ENCODE results near the gene TCEAL3. TPM values are rescaled to one million over a fixed set of nuclear protein-coding genes. Genes with fewer than 3 reads are reported as not detected.

The TCEAL3 gene
- total RNA-seq, 4 donors from 2014 or later: 108 to 218 (median 150) TPM

DNA sequence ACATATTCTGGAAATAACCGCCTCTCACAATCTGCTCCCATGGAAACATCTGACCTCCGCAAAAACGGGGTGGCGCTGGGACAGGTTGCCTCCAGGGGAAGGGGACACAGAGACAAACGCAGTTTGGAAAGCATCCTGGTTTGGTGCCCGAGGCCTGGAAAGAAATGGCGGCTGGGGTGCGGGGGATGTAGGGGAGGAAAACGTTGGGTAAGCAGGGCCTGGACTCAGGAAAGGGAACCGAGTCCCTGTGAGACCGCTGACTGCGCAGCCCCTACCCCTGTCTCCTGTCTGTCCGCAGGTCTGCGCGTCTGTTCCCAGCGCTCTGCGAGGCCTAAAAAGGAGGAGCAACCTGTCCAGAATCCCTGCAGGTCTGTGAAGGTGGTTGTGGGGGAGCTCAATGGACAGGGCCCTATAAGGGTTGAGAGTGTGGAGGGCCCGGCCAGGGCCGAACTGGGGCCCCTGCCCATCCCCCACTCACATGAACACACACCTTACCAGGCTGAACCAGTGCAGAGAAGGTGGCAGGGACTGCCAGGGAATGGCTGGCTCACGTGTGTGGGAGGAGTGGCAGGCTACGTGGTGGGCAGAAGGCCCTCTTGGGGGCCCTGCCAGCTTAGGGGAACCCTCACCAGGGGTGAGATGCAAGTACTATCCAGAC, 672 bp downstream of the TCEAL3 start:
- H3K36me3 ChIP-seq: no peaks in the 10 kb centered on the region
- no peak for DNase-seq (ENCODE audit: extremely low spot score)
- H3K9me3 ChIP-seq: no peaks in the 10 kb centered on the region
- peaks cover 0 to 3% (median 0%) of the 10 kb centered on the region in 4 donors for H3K27me3 ChIP-seq
- 25% methylated on average over 16 of the region's 21 CpGs for WGBS
- H3K4me1 ChIP-seq: peaks cover 0 to 18% (median 7%) of the 10 kb centered on the region in 4 donors
- intact Hi-C loops (cut with DNase I): no loop called here
- peak overlapping the region; percentile 67 to 73 (median 71) for H3K4me3 ChIP-seq
- TF ChIP-seq POLR2A (IDR thresholded peaks at IDR 0.05; ENCODE audit: low read depth): no peak
- TF ChIP-seq EP300 (IDR thresholded peaks at IDR 0.05): no peak
- TF ChIP-seq POLR2AphosphoS5 (IDR thresholded peaks at IDR 0.05): no peak
- TF ChIP-seq CTCF (IDR thresholded peaks at IDR 0.05): no peak
- H3K27ac ChIP-seq (replicated peaks in 1 of 4): peak overlapping the region; percentile 86 to 92 (median 92)

DNA sequence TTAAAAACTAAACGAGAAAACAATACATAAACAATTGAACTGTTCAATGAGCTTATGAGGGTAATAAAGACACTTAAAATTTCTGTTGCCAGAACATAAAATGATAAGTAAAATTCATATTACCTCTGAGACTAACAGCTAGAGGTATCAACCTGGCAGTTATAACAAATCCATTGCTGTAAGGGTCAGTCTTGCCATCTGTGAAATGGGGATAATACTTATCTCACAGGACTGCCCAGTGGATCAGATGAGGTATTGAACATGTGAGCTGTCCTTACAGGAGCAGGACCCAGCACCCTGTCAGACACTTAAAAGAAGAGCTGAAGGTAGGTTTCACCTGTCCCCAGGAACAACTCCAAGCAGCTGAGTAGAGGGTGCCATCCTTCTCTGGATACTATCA, 2.5 kb downstream of the TCEAL3 start:
- Histone ChIP-seq H3K4me3 (no peak overlapping the region), H3K27ac (replicated peaks in 1 of 4) (no peak overlapping the region), H3K27me3 (peaks cover 0 to 3% (median 0%) of the 10 kb centered on the region in 4 donors), H3K4me1 (peaks cover 0 to 18% (median 7%) of the 10 kb centered on the region in 4 donors), H3K9me3 (no peaks in the 10 kb centered on the region), H3K36me3 (no peaks in the 10 kb centered on the region)
- intact Hi-C loops (cut with DNase I): no loop called here
- WGBS: 69% methylated on average over 1 of the region's 1 CpG
- no peak for TF ChIP-seq POLR2A (IDR thresholded peaks at IDR 0.05; ENCODE audit: low read depth)
- TF ChIP-seq POLR2AphosphoS5 (IDR thresholded peaks at IDR 0.05): no peak
- TF ChIP-seq CTCF (IDR thresholded peaks at IDR 0.05): no peak
- TF ChIP-seq EP300 (IDR thresholded peaks at IDR 0.05): no peak
- no peak for DNase-seq (ENCODE audit: extremely low spot score)

DNA sequence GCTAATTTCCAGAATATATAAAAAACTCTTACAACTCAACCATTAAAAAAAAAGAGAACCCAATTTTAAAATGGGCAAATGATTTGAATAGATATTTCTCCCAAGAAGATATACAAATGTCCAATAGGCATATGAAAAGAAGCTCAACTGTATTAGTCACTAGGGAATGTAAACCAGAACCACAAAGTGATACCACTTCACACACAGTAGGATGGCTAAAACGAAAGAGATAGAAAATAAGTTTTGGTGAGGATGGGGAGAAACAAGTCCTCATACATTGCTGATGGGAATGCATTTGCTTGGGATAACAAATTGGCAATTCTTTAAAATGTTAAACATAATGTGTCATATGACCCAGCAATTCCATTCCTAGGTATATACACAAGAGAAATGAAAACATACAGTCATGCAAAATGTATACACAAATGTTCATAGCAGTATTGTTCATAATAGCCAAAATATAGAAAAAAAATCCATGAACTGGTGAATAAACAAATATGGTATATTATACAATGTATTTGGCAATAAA, 5.7 kb downstream of the TCEAL3 start:
- 38% methylated on average over 1 of the region's 1 CpG for WGBS
- Histone ChIP-seq H3K27ac (replicated peaks in 1 of 4) (no peak overlapping the region), H3K4me3 (no peak overlapping the region), H3K27me3 (peaks cover 0 to 3% (median 0%) of the 10 kb centered on the region in 4 donors), H3K36me3 (no peaks in the 10 kb centered on the region), H3K4me1 (peaks cover 0 to 16% (median 4%) of the 10 kb centered on the region in 4 donors), H3K9me3 (no peaks in the 10 kb centered on the region)
- intact Hi-C loops (cut with DNase I): no loop called here
- no peak for DNase-seq (ENCODE audit: extremely low spot score)
- no peak for TF ChIP-seq EP300 (IDR thresholded peaks at IDR 0.05)
- TF ChIP-seq POLR2AphosphoS5 (IDR thresholded peaks at IDR 0.05): no peak
- TF ChIP-seq POLR2A (IDR thresholded peaks at IDR 0.05; ENCODE audit: low read depth): no peak
- no peak for TF ChIP-seq CTCF (IDR thresholded peaks at IDR 0.05)

GRCh38 chrX:103614999-103615398, 7.2 kb downstream of the TCEAL3 start:
- intact Hi-C loops (cut with DNase I): no loop called here
- H3K9me3 ChIP-seq: no peaks in the 10 kb centered on the region
- DNase-seq (ENCODE audit: extremely low spot score): no peak
- no peaks in the 10 kb centered on the region for H3K36me3 ChIP-seq
- TF ChIP-seq POLR2A (IDR thresholded peaks at IDR 0.05; ENCODE audit: low read depth) (no peak), EP300 (IDR thresholded peaks at IDR 0.05) (no peak), POLR2AphosphoS5 (IDR thresholded peaks at IDR 0.05) (no peak), CTCF (IDR thresholded peaks at IDR 0.05) (no peak)
- H3K27me3 ChIP-seq: peaks cover 0 to 3% (median 0%) of the 10 kb centered on the region in 4 donors
- WGBS: 87% methylated on average over 1 of the region's 1 CpG
- peaks cover 0 to under 1% (median 0%) of the 10 kb centered on the region in 4 donors for H3K4me1 ChIP-seq
- no peak overlapping the region for H3K27ac ChIP-seq (replicated peaks in 1 of 4)
- no peak overlapping the region for H3K4me3 ChIP-seq
